Omental fat pad (tissue), 4 donors: ENCODE measurements around the gene TP73. TPM values are rescaled to one million over a fixed set of nuclear protein-coding genes. Genes with fewer than 3 reads are reported as not detected.

Experiments used
- ATAC-seq: fragments of 150-250 bp; one replicate; pipeline ENCODE4 v1.9.1; 2016; ENCODE audit warnings: mild to moderate bottlenecking, moderate library complexity; ENCODE audit not compliant: low FRiP score
- DNase-seq: peaks from one replicate; pipeline ENCODE4 v3.0.0-alpha.2; 2019; ENCODE audit warnings: low spot score
- CTCF ChIP-seq, 3 donors: fragments of 450-650 bp; IDR thresholded peaks; one replicate each; pipeline ENCODE4 v1.5.1; 2016 to 2017; ENCODE audit warnings: antibody characterized with exemption in 3 of 3, mild to moderate bottlenecking in 3 of 3, moderate library complexity in 2 of 3
- total RNA-seq, 4 donors: library from RNA; depleted of rRNA; stranded (reverse); fragments of >200 nt; gene quantifications; one replicate each; pipeline ENCODE4 v1.1.0, GENCODE V29; 2016

Gene TP73
- total RNA-seq, 4 donors from 2014 or later, result not detected

DNA sequence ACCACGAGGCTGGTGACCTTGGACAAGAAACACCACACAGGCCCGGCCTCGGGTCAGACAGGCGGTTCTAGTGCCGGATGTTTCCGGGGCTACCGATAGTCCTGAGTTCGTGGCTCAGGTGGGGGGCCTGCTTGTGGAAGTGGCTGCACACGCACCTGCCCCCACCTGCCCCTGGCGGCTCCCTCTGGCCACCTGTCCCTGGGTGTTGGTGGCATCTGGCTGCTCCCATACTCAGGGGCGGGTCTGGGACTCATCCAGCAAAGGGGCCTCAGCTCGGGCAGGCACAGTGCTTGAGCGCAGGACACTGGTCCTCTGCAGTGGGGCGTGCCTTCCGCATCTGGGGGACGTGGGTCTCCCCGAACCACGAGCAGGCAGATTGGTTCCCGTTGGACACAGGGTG lies 33.6 kb downstream of the TP73 start:
- TF ChIP-seq CTCF (IDR thresholded peaks at IDR 0.05), result no peak
- no peak for ATAC-seq

GRCh38 chr1:3687504-3687903 lies 35.2 kb downstream of the TP73 start:
- ATAC-seq, result no peak
- no peak for DNase-seq
- TF ChIP-seq CTCF (IDR thresholded peaks at IDR 0.05), result no peak

More for the DNA sequence above, 33.6 kb downstream of the TP73 start:
- no peak for DNase-seq

DNA sequence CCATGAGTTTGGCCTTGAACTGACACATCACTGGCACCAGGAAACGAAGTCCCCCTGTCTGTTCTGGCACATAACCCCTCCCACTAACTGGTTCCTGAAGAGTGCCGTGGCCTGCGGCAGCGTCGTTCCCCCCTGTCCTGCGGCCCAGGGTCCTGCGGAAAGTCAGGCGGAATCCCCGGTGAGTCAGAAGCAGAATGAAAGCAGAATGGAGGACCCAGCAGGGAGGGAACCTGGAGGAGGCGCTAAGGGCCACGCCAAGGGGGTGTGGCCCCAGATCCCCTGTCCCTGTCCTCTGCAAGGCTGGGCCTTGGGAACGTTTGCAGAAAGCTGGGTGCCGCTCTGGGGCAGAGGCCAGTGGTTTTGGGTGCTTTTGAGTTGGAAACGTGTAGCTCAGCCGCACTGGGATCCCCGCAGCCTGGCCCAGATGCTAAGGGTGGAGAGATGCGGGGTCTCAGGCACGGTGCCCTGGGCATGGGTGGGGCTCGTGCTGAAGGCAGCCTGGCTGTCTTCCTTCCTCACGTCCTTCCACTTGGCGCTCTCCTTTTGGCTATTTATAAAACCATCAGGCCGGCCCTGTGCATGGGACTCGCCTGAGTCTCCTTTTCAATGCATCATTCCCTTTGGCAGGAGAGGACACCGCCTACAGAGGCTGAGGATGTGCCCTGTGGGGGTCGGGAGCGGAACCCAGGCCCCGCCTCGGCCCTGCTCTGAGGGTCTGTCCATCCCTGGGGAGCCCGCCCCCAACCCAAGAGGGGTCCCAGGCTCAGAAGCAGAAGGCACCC lies 36.2 kb downstream of the TP73 start:
- ATAC-seq (no peak), DNase-seq (no peak)
- TF ChIP-seq CTCF (IDR thresholded peaks at IDR 0.05), result no peak

DNA sequence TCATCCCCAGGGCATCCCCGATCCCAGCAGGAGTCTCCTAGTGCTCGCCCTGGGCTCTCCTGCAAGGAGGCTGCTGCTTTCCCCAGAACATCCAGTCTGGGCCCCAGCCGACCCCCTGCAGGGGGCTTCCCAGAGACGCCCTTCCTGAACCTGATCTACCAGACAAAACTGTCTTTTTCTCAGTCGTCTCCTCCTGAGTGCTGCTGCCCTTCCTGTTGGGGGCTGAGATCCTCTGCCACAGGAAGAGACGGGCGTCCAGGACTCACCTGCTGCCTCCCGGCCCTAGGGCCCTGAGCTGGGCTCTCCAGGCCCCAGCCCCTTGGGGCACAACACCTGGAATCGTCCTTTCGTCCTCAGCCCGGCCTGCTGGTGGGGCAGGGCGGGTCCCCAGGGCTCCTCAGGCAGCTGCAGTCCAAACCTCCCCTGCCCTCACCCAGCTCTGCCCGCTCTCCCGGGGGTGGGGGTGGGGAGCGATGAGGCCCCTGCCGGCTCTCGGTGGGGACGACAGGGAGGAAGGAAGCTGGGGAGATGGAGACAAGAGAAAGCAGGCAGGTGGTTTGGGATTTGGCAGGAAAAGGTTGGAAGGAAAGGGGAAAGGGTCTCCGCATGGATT lies 36.9 kb downstream of the TP73 start:
- no peak for DNase-seq
- no peak for TF ChIP-seq CTCF (IDR thresholded peaks at IDR 0.05)
- no peak for ATAC-seq

- DNase-seq (no peak), ATAC-seq (no peak)
- no peak for TF ChIP-seq CTCF (IDR thresholded peaks at IDR 0.05)
These were observed 38.2 kb downstream of the TP73 start for GRCh38 chr1:3690282-3691065.

GRCh38 chr1:3691421-3692204 lies 39.3 kb downstream of the TP73 start:
- TF ChIP-seq CTCF (IDR thresholded peaks at IDR 0.05), result no peak
- DNase-seq (no peak), ATAC-seq (no peak)
